Activated CD4-positive, alpha-beta T cell treated with anti-CD3 and anti-CD28 coated beads, Interleukin-10, Interleukin-2, amounts not matched to agents 100 ng/mL and 50 ng/mL, durations not matched to agents 16 hours and 8 hours (primary cell): ENCODE measurements around the gene CPM.
A peak's percentile ranks its signal among the peaks of the same experiment; 100 is the strongest.

ENCODE experiments used
- DNase-seq: peaks from one replicate; pipeline ENCODE4 v3.0.0-alpha.2; 2020

Gene CPM

DNA sequence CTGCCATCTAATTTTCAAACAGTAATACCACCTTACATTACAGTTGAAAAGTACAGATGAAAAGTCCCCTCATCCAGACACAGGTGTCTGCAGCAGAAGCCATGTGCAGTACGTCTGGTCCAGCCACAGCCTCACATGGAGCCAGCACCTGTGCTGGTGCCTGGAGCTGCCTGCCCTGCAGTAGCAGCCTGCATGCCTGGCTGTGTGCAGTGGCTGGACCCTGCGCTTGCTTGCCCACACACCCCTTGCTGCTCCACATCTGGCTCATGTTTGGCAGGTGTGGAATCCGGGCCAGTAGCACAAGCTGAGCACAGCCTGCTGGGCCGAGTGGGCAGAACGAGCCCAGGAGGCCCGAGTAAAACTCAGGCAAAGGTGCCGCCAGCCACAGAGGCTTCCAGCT, 21.8 kb upstream of the CPM start:
- DNase-seq, result no peak

DNA sequence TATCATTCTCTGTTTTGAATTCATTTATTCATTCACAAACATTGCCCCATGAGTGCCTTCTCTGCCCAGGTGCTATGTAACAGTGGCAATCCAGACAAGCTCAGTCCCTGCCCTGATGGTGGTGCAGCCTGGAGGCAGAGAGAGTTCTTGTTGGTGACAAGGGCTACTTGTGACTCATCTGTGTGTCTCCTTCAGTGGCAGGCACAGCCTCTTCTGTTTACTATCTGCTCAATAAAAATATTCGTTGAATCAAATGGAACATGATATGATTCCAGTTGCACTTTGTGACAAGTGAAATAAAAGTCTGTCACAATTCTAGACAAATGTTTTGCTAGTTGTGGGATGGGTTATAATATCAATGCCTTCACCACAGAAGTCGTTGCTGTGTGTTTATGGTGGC, 20.6 kb upstream of the CPM start:
- no peak for DNase-seq

GRCh38 chr12:68951652-68952051, 18.7 kb upstream of the CPM start:
- no peak for DNase-seq

DNA sequence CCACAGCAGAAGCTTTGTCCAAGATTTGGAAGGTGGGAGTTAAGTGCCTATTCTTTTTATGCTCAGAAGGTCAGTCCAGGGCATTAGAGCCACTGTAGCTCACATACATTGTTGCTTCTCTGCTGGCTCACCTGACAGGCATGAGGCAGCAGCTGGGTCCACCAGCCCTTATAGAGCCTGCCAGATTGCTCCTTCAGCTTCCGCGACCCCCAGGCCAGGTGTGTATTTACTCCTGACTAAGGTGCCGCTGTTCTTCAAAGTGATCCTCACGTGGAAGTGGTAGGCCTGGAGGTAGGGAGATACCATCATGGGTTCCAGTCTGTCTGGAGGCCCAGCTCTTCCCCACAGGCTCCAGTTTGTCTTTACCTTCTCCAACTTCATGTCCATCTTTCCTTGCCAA, 17.5 kb upstream of the CPM start:
- DNase-seq, result no peak

DNA sequence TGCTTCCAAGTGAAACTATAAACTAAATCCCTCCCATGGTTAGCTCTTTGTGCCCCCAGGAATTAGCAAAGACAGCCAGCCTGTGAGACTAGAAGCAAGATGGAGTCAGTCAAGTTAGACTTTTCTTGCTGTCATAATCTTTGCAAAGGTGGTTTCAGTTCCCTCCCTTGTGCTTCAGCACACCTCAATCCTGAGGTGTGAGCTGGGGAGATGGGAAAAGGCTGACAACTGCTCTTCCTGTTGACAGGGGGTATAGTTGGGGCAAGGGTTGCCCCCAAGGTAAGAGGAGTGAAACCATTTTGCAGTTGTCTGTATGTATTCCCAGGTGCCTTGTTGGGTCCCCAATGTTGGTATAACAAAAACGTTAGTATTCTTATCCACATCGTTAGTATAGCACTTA, 12.3 kb upstream of the CPM start:
- no peak for DNase-seq

DNA sequence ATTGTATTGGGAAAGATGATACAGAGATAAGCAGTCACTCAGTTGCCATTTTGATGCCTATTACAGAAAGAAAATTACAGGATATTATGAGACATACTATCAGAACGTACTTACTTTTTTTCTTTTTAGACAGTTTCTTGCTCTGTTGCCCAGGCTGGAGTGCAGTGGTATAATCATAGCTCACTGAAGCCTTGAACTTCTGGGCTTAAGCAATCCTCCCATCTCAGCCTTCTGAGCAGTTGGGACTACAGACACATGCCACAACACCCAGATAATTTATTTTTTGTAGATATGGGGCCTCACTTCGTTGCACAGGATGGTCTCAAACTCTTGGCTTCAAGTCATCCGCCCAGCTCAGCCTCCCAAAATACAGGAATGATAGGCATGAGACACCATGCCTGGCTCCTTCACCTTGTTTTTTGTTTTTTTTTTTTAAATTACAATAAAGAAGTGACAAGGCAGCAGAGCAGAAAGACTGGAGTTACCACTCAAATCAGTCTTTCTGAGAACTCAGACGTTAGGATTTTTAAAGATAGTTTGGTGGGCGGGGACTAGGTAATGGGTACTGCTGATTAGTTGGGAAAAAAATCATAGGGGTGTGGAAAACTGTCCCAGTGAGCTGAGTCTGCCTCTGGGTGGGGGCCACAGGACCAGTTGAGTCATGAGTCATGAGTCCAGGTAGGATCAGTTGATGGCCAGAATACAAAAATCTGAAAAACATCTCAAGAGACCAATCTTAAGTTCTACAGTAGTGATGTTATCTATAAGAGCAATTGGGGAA, 11.5 kb upstream of the CPM start:
- DNase-seq, result no peak

DNA sequence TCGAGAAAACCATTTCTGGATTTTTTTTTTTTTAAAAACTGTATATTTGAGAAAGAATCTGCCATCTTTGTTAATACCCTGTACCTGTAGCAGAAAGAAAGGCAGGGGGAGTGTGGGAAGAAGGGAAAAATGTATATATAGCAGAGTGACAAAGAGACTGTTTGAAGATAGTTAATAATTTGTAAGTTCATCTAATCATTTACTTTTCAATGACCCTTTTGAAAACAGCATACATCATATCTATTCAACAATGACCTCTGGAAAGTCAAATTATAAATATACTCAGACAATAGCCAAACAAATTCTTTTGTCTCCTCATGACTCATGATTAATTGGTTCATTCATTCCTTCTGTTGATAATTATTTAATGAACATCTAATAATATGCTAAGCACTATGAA, 10.9 kb upstream of the CPM start:
- no peak for DNase-seq

DNA sequence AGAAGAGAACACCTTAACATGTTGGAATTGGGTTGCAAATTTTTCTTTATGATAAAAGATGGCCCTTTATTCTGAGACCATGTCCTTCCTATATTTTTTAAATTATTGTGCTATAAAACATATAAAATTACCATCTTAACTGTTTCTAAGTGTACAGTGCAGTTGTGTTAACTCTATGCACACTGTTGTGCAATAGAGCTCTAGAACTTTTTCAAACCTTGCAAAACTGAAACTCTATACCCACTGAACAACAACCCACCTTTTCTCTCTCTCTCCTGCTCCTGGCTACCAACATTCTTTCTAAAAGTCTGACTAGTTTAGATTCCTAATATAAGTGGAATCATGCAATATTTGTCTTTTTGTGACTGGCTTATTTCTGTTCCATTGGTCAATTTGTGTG, 7.8 kb upstream of the CPM start:
- no peak for DNase-seq

DNA sequence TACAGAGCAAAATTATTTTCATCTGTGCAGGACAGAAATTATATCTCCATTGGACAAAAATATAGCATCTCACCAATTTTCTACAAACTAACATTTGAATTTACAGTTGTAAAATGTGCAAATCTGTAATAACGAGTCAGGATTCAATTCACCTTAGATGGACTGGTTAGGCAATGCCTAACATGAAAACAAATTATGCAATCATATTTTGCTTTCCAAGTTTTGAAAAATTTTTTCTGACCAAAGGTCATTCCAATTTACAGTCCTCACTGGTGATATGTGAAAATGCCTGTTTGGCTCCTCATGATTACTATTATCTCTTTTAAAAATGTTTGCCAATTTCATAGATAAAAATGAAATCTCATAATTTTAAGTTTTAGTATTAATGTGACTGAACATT, 6.5 kb upstream of the CPM start:
- DNase-seq, result no peak

DNA sequence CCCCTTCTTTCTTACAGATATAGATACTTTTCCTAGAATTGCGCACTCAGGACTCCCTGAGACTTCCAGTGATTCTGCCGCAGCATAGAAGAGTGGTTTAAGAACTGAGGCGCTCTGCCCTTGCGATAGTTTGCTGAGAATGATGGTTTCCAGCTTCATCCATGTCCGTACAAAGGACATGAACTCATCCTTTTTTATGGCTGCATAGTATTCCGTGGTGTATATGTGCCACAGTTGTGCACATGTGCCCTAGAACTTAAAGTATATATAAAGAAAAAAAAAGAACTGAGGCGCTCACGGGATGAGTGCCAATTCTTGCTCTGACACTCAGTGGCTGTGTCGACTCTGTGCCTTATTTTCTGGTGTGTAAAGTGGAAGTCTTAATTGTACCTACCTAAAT, 1.4 kb upstream of the CPM start:
- DNase-seq, result no peak

DNA sequence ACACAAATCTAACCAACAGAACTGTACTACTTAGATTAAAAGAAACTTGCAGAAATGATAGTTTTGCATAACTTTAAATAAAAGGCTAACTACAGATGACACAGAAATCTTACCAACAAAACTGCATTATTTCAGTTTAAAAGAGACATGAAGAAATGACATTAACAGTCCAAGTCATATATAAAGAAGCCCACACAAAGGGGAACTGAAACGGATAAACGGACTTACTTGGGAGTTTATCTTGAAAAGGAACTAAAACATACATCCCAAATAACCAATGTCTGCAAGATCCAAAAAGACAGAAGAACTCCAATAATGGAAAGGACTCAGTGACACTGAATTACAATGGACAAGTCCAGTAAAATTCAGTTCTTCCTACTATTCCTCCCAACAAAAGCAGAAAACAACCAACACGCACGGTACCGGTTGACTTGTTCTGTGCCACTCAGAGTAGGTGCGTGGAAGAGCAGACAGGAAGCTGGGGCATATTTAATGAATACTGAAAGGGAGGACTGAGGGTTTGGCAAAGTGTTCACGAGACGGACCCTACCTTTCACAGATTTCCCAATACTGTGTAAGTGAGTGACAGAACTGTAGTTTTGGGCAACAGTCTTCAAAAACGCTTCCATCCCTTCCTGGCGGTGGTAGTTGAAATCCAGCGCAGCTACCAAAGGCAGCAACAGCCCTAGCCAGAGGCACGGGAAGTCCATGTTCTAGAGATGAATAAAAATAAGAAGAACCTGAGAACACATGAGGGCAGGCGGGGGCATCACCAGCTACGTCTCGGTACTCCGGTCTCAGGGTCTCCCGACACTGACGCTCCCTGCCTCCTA, 627 bp downstream of the CPM start:
- peak; percentile 36 for DNase-seq

- no peak for DNase-seq
Observed at GRCh38 chr12:68930178-68930577, 2.8 kb downstream of the CPM start.

DNA sequence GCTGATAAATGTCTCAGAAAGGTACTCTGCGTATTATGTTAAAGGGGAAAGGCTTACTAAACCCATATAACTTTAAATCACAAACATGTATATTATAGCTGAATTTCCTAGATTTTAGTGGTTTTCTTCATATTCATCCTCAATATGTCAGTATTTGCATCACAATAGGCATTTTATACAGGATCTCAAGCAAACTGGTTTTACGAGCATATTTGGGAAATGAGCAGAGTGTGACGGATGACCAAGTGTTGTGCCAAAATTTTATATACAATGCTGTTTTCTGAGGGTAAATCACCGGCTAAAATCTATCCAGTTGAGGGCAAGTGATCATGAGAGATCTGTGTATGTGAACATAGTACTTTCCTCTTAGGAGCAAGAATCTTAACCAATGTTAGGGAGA, 8.4 kb downstream of the CPM start:
- DNase-seq, result no peak

DNA sequence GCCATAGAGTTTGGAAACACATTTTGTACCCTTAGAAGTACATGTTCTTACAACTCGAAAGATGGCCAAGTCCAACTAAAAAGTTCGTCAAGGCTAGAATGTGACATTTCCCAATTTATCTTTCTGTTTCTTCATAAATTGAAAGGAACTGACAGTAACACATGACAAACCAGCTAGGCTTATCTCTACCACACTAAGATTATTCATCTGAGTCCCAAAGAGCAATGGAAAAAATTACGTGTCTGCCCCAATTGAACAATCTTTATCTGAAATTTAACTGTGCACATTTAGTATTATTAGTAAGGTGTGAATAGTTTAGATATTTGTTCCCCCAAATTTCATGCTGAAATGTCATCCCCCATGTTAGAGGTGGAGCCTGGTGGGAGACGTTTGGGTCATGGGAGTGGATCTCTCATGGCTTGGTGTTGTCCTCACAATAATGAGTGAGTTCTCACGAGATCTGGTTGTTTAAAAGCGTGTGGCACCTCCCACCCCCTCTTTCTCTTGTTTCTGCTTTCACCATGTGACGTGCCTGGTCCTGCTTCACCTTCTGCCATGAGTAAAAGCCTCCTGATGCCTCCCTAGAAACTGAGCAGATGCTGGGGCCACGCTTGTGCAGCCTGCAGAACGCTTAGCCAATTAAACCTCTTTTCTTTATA, 13.3 kb downstream of the CPM start:
- DNase-seq, result peak; percentile 41

DNA sequence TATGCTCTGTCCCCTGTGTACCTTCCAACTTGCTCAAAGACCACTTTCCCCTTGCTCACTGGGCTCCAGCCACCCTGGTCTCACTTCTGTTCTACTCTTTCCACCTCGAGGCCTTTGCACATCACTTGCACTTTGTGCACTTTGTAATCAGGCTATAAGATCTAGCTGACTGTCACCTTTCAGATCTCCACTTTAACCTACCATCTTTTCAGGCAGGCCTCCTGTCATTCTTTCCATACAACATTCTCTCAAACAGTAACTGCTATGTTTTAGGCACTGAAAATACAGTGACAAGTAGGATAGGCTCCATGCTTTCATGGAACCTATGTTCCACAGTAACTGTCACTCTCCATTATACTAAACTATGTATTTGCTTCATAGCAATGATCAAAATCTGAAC, 14.0 kb downstream of the CPM start:
- DNase-seq, result no peak

DNA sequence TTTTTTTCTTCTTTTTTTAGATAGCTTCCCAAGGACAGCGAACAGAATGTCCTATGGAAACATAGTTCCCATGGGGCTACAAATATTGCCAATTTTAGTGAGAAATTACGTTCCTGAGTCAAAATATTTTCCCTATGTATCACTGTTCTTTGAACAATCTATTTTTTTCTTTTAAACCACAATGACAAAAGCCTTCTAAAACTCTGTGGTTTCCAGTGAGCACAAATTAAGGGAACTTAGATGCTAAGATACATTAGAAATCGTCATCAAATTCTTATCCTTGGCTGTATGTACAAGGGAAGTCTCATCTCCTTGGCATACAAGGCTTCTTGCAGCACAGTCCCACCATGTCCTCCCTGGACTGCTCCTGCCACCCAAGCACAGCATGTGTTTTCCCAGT, 17.9 kb downstream of the CPM start:
- DNase-seq, result no peak

DNA sequence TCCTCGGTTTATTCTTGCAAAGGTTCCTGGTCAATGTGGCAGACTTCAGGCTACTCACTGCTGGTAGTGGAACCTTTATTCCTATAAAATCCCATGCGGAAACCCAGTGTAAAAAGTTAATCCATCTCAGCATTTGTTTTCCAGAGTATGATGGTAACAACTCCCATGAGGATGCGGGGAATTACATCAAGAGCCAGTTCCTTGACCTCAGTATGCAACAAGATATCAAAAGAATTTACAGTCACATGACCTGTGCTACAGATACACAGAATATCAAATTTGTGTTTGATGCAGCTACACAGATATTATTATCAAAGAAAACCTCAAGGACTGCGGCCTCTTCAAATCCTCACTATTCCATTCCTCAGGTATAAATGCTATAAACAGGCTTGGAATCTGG, 19.3 kb downstream of the CPM start:
- DNase-seq, result no peak

- DNase-seq, result no peak
Observed at GRCh38 chr12:68912916-68913315, 20.1 kb downstream of the CPM start.

DNA sequence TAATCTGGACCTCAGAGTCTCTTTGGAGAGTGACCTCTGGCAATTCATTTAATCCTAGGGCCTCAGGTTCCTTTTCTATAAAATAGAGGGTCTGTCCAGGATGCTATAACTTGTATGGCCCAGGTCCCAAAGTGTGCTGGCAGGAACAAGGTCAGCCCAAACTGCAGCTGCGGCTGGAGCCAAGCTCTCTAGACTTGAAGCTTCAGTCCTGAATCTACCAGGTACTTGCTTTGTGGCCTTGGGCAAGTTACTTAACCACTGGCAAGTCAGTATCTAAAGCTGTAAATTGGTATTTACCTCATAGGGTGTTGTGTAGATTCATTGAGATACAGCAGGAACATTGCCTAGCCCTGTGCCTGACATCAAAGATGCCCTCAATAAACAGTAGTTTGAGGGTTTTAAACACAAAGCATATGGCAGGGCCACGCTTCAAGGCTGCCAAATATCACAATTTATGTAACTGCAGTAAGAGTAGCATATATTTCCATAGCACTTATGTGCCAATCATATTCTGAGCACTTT, 21.7 kb downstream of the CPM start:
- DNase-seq, result no peak

DNA sequence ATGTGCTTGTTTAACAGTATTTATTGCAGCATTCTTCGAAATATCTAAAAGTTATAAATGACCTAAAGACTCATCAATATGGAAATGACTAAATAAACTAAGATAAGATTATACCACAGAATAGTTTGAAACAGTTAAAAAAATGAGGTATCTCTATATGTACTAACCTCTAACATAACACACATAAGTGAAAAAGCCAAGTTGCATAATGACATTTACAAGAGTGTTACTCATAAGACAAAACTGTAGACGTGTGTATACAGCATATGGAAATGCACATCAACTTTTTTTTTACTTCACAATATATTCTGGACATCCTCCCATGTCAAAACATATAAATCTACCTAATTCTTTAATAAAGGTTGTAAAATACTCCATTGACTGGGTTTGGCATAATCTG, 22.8 kb downstream of the CPM start:
- peak; percentile 30 for DNase-seq

- no peak for DNase-seq
Observed at GRCh38 chr12:68908076-68908475, 24.9 kb downstream of the CPM start.

GRCh38 chr12:68905733-68906132, 27.2 kb downstream of the CPM start:
- no peak for DNase-seq

DNA sequence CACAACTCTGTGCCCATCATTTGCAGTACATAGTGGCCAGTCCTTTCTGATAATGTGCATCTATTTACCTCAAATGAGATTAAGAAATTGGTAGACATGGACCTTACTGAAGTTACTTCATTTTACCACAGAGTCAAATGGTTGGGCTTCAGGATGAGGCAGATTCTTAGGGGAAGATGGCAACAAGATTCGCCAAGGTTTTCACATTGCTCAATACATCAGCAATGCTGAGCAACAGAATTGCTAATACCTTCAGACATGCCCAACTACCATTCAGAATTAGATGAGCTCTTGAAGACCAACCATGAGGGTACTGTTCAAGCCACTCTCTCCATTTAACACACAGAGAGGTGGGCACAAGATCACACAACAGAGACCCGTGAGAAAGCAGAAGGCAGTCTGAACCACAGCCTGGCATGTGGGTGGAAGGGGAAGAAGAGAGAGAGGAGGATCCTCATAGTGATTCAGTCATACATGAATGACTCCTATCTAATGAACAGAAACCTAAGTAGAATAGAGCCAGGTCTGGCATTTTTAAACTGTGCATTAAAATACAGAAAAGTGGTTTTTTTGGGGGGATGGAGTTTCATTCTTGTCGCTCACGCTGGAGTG, 28.5 kb downstream of the CPM start:
- DNase-seq, result no peak
